Daoy (cell line): ENCODE data around the gene DMXL1. TPM values are rescaled to one million over a fixed set of nuclear protein-coding genes. Genes with fewer than 3 reads are reported as not detected.
"Not testable (repeated sequence)": the region's sequence is repeated elsewhere in the genome, so short reads cannot be mapped to it uniquely, and the experiment has no call there.

ENCODE experiments used
- DNase-seq: peaks from one replicate; pipeline ENCODE4 v3.0.0-alpha.2; 2015; ENCODE audit warnings: low read depth
- total RNA-seq: library from RNA; depleted of rRNA; stranded (reverse); fragments of >200 nt; shearing (Covaris generic); gene quantifications from 2 replicates; pipeline ENCODE4 v1.2.3, GENCODE V29; 2014

Gene DMXL1
- total RNA-seq, 1 experiment from 2014 or later = 23.6 TPM

DNA sequence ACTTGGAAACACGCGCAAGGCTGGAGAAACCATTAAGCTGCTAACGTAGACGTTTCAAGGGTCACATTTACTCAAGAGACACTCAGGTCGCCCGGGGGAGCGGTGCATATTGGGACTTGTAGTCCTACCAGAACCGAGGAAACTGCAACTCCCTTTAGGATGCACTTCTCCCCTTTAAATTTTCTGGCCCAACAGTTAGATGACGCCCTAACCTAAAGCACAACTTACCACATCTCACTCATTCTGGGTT, 384 bp upstream of the DMXL1 start:
- DNase-seq = no peak

DNA sequence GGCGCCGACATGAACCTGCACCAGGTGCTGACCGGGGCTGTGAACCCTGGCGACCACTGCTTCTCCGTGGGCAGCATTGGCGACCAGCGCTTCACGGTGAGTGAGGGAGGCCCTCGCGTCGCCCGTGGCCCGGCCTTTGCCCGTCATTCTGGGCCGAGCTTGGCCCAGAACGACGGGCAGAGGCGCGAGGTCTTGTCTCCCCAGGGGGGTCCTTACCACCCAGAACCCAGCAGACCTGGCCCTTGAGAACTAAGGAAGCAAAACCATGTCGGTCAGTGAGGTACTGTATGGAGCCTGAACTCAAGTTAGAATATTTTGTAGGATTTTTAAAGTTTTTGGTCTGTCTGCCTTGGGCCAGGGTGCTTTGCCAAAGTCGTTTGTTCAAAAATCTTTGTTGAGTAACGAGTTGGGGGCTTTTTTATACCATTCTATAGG, 691 bp downstream of the DMXL1 start:
- no peak for DNase-seq

GRCh38 chr5:119072496-119072895, 1.6 kb downstream of the DMXL1 start:
- no peak for DNase-seq

DNA sequence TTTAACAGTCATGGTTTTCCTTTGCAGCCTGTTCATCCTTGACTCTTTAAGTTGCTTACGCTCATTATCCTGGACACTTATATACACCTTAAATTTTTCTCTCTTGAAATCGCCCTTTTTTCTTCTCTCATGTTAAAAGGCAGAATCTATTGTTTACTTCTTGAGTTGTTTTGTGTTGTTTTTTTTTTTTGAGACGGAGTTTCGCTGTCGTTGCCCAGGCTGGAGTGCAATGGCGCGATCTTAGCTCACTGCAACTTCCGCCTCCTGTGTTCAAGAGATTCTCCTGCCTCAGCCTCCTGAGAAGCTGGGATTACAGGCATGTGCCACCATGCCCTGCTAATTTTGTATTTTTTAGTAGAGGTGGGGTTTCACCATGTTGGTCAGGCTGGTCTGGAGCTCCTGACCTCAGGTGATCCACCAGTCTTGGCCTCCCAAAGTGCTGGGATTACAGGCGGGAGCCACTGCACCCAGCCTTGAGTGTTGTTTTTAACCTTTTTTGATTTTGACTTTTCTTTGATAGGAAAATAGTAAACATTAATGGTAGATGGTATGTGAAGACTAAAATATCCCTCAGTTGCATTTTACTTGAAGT, 3.0 kb downstream of the DMXL1 start:
- DNase-seq = not testable (repeated sequence)

DNA sequence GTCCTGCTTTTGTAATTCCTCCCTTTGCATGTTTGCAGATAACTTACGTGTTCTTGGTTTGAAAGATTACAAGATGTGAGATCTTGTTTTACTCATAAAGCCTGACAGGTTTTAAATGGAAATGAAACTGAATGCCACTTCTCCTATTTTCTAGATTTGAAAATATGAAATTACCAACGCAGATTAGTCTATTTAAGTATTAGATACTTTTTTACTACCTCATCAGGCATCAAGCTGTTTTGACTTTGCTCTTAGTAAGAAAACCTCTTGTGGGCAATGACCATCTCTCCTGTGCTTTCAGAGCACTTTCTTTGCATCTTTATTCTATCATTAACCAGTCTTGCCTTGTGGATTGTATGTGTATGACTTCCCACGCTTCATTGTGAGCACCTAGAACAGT, 3.5 kb downstream of the DMXL1 start:
- no peak for DNase-seq

DNA sequence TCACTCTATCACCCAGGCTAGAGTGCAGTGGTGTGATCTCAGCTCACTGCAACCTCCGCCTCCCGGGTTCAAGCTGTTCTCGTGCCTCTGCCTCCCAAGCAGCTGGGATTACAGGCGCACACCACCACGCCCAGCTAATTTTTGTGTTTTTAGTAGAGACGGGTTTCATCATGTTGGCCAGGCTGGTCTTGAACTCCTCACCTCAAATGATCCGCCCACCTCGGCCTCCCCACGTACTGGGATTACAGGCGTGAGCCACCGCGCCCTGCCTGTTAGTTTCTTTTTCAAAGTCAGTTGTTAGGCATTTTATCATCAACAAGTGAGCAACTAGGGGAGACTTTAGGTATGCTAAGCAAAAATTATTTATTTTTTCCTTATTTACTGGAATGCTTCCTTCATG, 4.4 kb downstream of the DMXL1 start:
- DNase-seq = not testable (repeated sequence)

GRCh38 chr5:119076080-119076479, 5.2 kb downstream of the DMXL1 start:
- DNase-seq = no peak

- DNase-seq = no peak
Observed at GRCh38 chr5:119077444-119077843, 6.6 kb downstream of the DMXL1 start.

DNA sequence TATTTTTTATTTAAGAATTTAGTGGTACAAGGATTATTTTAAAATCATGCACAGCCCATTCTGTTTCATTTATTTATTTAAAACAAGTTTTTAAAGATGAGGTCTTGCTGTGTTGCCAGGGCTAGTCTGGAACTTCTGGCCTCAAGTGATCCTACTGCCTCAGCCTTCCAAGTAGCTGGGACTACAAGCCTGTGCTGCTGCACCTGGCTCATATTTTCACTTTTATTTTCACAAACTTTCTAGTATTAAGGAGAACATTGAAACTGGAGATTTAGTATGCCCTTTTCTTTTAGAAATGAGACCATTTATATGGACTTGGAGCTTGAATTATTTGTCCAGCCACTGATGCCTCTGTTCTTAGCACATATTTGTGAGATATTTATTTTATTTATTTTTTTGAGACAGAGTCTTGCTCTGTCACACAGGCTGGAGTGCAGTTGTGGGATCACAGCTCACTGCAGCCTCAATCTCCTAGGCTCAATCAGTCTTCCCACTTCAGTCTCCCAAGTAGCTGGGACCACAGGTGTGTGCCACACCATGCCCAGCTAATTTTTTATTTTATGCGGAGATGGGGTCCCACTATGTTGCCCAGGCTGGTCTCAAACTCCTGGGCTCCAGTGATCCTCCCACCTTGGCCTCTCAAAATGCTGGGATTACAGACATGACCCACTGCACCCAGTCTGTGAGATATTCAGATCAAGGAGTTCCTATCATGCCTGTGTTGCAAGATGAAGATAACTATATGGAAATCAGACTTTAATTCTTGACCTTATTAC, 7.4 kb downstream of the DMXL1 start:
- no peak for DNase-seq

GRCh38 chr5:119078861-119079260, 8.0 kb downstream of the DMXL1 start:
- DNase-seq = peak; percentile 6

GRCh38 chr5:119079318-119079921, 8.5 kb downstream of the DMXL1 start:
- DNase-seq = peak; percentile 6

DNA sequence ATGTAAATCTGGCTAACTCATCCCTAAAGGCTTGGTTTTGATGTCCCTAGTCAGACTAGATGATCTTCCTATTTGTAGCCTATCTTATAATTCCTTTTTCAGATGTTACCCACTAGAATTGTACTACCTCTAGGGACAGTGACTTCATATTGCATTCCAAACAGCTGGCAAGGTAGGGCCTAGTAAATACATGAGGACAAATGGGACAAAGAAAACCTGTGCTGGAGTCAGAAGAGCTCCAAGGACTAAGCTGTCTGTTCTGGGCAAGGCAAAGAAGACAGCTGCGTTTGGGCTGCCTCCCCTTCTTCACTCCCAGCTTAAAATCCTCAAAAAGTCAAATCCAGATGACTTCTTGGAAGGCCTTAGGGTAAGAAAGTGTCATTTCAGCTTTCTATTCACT, 10.0 kb downstream of the DMXL1 start:
- no peak for DNase-seq

DNA sequence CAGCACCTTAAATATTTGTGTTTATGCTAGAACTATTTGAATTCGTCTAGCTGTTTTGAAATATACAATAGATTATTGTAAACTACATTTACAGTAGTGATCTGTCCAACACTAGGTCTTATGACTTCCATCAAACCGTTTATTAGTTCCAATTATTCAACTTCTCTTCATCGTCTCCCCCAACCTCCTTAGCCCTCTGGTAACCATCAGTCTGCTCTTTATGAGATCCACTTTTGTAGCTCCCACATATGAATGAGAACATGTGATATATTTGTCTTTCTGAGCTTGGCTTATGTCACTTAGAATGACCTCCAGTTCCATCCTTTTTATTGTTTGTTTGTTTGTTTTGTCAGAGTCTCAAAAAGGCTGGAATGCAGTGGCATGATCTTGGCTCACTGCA, 11.8 kb downstream of the DMXL1 start:
- DNase-seq = no peak

- no peak for DNase-seq
Observed at GRCh38 chr5:119083679-119084078, 12.8 kb downstream of the DMXL1 start.

DNA sequence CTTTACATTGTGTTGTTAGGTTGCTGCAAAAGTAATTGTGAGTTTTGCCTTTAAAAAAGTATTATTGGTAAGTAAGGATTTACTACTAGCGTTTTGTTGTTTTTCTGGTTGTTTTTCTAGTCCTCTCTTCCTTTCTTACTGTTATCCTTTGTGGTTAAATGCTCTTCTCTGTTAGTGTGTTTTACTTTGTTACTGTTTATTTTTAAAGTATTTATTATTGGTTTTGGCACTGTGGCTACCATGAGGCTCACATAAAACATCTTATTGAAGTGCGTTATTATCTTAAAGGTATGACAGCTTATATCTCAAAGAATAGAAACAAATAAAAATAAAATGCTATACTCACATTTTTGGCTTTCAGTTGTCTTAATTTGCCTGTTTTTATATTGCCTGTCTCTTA, 17.6 kb downstream of the DMXL1 start:
- DNase-seq = no peak

DNA sequence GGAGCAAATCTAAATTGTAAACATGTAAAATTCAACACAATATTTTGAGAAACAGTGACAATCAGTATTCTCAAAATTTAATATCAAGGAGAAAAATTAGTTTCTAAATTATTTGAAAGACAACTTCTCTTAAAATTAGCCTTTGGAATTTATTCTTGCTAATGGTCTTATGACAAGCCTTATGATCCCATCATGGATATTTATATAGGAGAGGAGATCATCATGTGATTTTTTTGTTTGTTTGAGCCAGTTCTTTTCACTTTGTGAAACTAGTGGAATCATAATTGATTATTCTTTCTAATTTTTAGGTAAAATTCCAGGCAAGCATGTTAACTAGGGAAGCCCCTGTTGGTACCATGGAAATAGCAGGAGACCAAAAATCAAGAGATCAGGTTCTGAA, 24.7 kb downstream of the DMXL1 start:
- no peak for DNase-seq

- DNase-seq = no peak
Observed at GRCh38 chr5:119105971-119106370, 35.1 kb downstream of the DMXL1 start.

DNA sequence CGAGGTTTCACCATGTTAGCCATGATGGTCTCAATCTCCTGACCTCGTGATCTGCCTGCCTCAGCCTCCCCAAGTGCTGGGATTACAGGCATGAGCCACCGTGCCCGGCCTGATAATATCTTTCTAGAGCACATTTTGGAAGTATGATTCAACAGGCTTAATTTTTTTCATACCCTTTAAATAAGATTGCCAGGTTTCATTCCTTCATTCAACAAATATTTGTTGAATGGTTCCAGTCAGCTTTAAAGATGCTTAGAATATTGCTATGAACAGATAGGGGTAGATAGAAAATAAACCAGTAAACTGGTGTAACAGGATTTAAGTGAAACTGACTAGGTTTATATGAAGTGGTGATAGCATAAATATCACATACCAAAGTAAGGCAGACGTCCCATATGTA, 41.3 kb downstream of the DMXL1 start:
- no peak for DNase-seq

- DNase-seq = no peak
Observed at GRCh38 chr5:119117237-119117636, 46.4 kb downstream of the DMXL1 start.

GRCh38 chr5:119118000-119118399, 47.1 kb downstream of the DMXL1 start:
- no peak for DNase-seq

DNA sequence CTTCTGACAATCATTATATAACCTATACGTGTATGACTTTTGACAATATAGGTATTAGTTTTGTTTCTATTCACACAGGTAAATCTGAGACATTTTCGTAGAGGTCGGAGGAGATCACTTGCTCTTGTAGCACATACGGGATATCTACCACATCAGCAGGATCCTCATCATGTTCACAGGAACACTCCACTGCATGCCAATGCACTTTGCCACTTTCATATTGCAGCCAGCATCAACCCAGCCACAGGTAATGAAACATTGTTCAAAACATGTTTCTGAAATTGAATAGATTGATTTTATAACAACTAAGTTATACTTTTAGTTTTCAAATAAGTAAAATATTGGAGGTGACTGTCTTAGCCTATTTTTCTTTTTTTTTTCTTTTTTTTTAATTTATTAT, 50.0 kb downstream of the DMXL1 start:
- DNase-seq = no peak

GRCh38 chr5:119122474-119122873, 51.6 kb downstream of the DMXL1 start:
- DNase-seq = not testable (repeated sequence)

DNA sequence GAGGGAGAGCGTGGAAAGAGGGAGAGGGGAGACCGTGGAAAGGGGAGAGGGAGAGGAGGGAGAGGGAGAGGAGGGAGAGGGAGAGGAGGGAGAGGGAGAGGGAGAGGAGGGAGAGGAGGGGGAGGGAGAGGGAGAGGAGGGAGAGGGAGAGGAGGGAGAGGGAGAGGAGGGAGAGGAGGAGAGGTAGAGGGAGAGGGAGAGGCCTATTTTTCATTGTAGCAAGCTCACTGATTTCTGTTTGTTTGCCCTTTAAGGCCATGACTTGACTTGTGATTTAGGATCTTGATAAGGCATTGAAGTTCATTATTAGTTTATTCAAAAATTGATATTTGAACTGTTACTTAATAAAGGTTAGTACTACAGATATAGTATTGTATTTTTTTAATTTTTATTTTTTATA, 52.4 kb downstream of the DMXL1 start:
- no peak for DNase-seq

- DNase-seq = no peak
Observed at GRCh38 chr5:119129770-119130169, 58.9 kb downstream of the DMXL1 start.
